Activated CD8-positive, alpha-beta memory T cell treated with anti-CD3 and anti-CD28 coated beads for 36 hours (primary cell): Measurements from ENCODE around the gene ABCB7. TPM values are rescaled to one million over a fixed set of nuclear protein-coding genes. Genes with fewer than 3 reads are reported as not detected.
"Not testable (repeated sequence)": the region's sequence is repeated elsewhere in the genome, so short reads cannot be mapped to it uniquely, and the experiment has no call there.

Experiments used
- CTCF ChIA-PET: fragments of 350-600 bp; sonication (Branson Sonifier 250); formaldehyde crosslinking; loops from one replicate; lab custom pipeline; 2021; ENCODE audit warnings: antibody characterized with exemption; lab: Charles Lee
- POLR2A ChIA-PET: fragments of 350-600 bp; sonication (Branson Sonifier 250); formaldehyde crosslinking; loops from one replicate; lab custom pipeline; 2021; ENCODE audit warnings: antibody characterized with exemption; lab: Charles Lee
- total RNA-seq, 2 experiments: library from RNA; stranded (reverse); gene quantifications; one replicate each; pipeline ENCODE4 v1.2.3, GENCODE V29; 2021

The ABCB7 gene
- total RNA-seq, 2 experiments from 2014 or later: 28.5 to 30.8 TPM

- CTCF ChIA-PET: no interaction called here
- POLR2A ChIA-PET: interaction anchor here (0.7 kb wide), 1 partner anchor 88 kb away, joined by 5 read pairs; no protein-coding TSS in a partner anchor
Observed at GRCh38 chrX:75107863-75108509, 48.1 kb downstream of the ABCB7 start.

GRCh38 chrX:75106772-75107171 is 49.3 kb downstream of the ABCB7 start:
- ChIA-PET CTCF (no interaction called here), POLR2A (no interaction called here)

- CTCF ChIA-PET: no interaction called here
Observed at GRCh38 chrX:75096331-75096730, 59.8 kb downstream of the ABCB7 start.

GRCh38 chrX:75086731-75087195 is 69.3 kb downstream of the ABCB7 start:
- POLR2A ChIA-PET: no interaction called here
- CTCF ChIA-PET: no interaction called here

More at GRCh38 chrX:75096331-75096730, 59.8 kb downstream of the ABCB7 start:
- POLR2A ChIA-PET: no interaction called here

- POLR2A ChIA-PET: no interaction called here
- CTCF ChIA-PET: no interaction called here
Observed at GRCh38 chrX:75084757-75085156, 71.3 kb downstream of the ABCB7 start.

- CTCF ChIA-PET: no interaction called here
- POLR2A ChIA-PET: no interaction called here
Observed at GRCh38 chrX:75076429-75076828, 79.7 kb downstream of the ABCB7 start.

- POLR2A ChIA-PET: no interaction called here
- CTCF ChIA-PET: no interaction called here
Observed at GRCh38 chrX:75074475-75074874, 81.6 kb downstream of the ABCB7 start.

- ChIA-PET POLR2A (no interaction called here), CTCF (no interaction called here)
Observed at GRCh38 chrX:75071334-75071733, 84.7 kb downstream of the ABCB7 start.

- CTCF ChIA-PET: no interaction called here
- POLR2A ChIA-PET: no interaction called here
Observed at GRCh38 chrX:75067931-75068330, 88.2 kb downstream of the ABCB7 start.

- CTCF ChIA-PET: no interaction called here
- POLR2A ChIA-PET: no interaction called here
Observed at GRCh38 chrX:75061701-75062100, 94.4 kb downstream of the ABCB7 start.

GRCh38 chrX:75051047-75051446 is 105.0 kb downstream of the ABCB7 start:
- POLR2A ChIA-PET: no interaction called here
- CTCF ChIA-PET: no interaction called here

- ChIA-PET CTCF (no interaction called here), POLR2A (no interaction called here)
Observed at GRCh38 chrX:75045369-75045768, 110.7 kb downstream of the ABCB7 start.

GRCh38 chrX:75044142-75044541 is 111.9 kb downstream of the ABCB7 start:
- CTCF ChIA-PET, POLR2A ChIA-PET: not testable (repeated sequence)

- CTCF ChIA-PET: no interaction called here
- POLR2A ChIA-PET: no interaction called here
Observed at GRCh38 chrX:75038925-75039324, 117.2 kb downstream of the ABCB7 start.

Other genes starting within 250 kb of the ABCB7 start
- under 1 TPM; 0.08 to 0.10 TPM for gene NEXMIF, start 230.8 kb downstream of the ABCB7 start, total RNA-seq
- 10 to 100 TPM; 28.8 to 29.0 TPM for gene UPRT, start 117.8 kb upstream of the ABCB7 start, total RNA-seq